ENCODE measurements around the gene ZAR1L.

The ZAR1L gene

GRCh38 chr13:32256243-32256642 is 58.9 kb downstream of the ZAR1L start:
- DNase-seq (ENCODE audit: low read depth): no peak
- H3K4me3 ChIP-seq (ENCODE audit: low read length): no peak overlapping the region
- TF ChIP-seq CTCF (conservative IDR thresholded peaks at IDR 0.05; ENCODE audit: low read length): no peak

DNA sequence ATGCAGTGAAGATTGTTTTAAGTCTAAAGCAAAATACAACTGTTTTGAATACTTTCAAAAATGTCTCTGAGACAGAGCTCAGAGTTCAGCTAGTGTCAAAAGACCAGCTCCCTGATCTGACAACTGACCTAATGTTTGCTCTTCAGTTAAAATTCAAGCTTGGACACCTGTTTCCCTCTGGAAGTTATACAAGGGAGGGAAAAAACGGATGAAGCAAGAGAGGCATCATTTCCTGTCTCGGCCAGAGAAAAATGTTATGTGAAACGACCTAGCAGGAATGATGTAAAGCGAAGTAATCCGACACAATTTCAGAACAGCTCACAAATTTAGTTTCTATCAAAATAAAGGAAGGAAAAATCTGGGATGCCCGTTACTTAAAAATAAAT is 59.4 kb downstream of the ZAR1L start:
- TF ChIP-seq CTCF (conservative IDR thresholded peaks at IDR 0.05; ENCODE audit: low read length): no peak
- no peak overlapping the region for H3K4me3 ChIP-seq (ENCODE audit: low read length)
- DNase-seq (ENCODE audit: low read depth): no peak

- no peak overlapping the region for H3K4me3 ChIP-seq (ENCODE audit: low read length)
- no peak for DNase-seq (ENCODE audit: low read depth)
- no peak for TF ChIP-seq CTCF (conservative IDR thresholded peaks at IDR 0.05; ENCODE audit: low read length)
These were observed 60.0 kb downstream of the ZAR1L start for GRCh38 chr13:32254916-32255723.

DNA sequence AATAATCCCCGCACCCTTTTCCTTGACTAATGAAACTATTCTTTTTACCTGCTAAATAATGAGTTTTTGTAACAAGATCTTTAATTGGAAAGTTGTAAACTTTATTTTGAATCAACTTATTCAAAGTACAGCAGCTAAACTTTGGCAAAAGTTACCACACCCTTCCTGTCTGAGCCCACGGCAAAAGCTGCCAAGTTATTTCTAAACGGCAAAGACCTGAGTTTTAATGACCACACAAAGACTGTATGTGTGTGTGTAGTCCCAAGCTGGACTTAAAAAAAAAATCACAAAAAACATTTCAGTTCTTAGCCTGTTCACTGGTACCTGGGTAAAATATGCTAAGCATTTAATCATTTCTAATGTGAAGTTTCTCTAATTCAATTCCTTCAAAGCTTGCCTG is 60.7 kb downstream of the ZAR1L start:
- DNase-seq (ENCODE audit: low read depth): no peak
- no peak for TF ChIP-seq CTCF (conservative IDR thresholded peaks at IDR 0.05; ENCODE audit: low read length)
- no peak overlapping the region for H3K4me3 ChIP-seq (ENCODE audit: low read length)

GRCh38 chr13:32253911-32254399 is 61.2 kb downstream of the ZAR1L start:
- no peak overlapping the region for H3K4me3 ChIP-seq (ENCODE audit: low read length)
- no peak for TF ChIP-seq CTCF (conservative IDR thresholded peaks at IDR 0.05; ENCODE audit: low read length)
- no peak for DNase-seq (ENCODE audit: low read depth)
